GM19193 (cell line): ENCODE data around the gene RRP1.

Experiments used
- POLR2A ChIP-seq: IDR thresholded peaks from 4 replicates; pipeline ENCODE4 v1.6.1; 2011; ENCODE audit not compliant: insufficient read depth, insufficient read length; ENCODE audit errors: extremely low read depth

RRP1 gene

DNA sequence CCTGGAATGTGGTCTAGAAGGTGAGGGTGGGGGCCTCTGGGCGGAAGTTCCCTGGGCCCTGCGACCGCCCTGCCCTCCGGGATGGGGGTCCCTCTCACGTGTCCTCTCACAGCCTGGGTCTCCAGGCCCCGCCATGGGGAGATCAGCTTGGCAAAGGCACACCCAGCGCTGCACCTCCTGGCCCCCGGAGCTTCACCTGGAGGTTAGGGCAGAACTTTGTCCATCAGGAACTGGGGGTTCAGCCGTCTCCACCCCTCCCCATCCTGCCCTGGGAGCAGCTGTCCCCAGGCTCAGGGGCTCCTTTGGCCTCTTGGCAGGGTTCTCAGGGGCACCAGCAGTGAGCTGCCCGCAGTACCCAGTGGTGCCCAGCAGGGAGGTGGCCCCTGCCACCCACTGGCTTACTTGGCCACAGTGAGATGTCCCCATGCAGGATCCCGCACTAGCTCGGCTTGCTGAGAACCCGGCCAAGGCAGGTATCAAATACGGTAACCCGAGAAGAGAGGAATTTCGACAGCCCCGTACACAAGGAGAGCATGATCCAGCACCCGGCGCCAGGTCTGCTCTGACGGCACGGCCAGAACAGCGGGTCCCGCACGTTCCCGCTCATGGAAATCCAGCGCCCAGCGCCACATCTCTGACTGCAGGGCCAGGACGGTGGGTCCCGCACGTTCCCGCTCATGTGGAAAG lies 36.7 kb downstream of the RRP1 start:
- TF ChIP-seq POLR2A, result no peak

DNA sequence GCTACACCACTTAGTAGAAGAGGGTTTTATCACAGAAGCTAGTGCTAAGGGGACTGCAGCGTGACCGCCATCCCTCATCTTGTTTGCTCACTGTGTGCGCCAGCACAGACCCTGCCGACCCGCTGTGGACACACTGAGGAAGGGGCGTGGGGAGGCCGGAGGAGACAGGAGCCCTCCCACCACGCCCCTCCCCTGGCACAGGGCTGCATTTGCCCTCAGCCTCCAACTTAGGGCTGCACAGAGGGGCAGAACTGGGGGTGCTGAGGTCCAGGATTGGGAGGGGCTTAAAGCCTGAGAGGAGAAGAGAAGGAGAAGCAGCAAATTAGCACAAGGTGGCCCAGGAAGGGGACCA lies 37.2 kb downstream of the RRP1 start:
- TF ChIP-seq POLR2A, result no peak

DNA sequence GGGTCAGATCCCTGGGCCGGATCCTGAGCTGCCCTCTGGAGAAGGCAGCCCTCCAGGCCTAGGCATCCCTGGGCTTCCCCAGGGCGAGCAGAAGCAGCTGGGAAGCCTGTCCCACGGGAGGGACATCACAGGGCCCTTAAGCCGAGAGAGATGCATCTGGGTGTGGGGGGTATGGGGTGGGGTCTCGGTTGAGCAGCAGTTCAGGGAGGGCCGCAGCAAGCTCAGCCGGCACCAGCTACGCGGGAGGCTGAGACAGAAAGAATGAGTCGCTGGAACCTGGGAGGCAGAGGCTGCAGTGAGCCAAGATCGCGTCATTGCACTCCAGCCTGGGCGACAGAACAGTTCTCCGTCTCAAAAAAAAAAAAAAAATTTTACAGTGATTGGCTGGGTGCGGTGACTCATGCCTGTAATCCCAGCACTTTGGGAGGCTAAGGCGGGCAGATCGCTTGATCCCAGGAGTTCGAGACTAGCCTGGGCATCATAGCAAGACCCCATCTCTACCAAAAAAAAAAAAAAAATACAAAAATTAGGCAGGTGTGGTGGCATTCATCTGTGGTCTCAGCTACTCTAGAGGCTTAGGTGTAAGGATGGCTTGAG lies 37.7 kb downstream of the RRP1 start:
- no peak for TF ChIP-seq POLR2A

DNA sequence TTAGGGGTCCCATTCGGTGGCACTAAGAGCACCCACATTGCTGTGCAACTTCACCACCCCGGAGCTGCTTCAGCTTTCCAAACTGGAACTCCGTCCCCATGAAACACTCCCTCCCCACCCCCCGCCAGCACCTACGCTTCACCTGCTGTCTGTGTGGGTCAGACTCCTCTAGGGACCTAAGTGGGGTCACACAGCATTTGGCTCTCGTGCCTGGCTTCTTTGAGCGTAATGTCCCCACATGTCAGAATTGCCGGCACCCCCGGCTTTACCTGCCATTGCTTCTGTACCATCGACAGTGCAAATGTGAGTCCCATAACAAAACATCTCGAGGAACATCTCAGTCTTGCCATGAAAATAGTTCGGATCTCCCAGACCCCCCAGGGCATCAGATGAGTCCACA lies 39.8 kb downstream of the RRP1 start:
- no peak for TF ChIP-seq POLR2A

DNA sequence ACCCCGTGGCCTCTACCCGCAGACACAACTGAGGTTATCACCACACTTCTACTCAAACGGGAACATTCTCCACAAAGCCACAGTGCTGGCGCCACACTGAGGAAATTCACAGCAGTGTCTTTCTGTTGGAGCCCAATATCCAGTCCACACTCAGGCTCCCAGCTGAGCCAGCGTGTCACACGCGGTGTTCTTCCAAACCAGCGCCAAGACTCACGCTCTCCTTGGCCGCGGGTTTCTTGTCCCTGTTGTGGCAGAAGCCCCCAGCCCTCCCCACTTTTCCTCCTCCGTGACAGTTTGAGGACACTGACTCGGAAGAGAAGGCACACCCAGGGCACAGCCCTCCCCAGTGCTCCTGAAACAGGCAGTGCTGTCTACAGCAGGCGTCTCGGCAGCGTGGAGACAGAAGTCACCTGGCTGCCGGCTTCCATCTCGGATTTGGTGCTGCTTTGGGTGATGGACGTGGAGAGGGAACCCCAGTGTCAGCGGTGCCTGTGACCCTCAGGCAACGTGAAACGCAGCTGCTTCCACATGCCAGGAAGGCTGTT lies 40.3 kb downstream of the RRP1 start:
- no peak for TF ChIP-seq POLR2A

DNA sequence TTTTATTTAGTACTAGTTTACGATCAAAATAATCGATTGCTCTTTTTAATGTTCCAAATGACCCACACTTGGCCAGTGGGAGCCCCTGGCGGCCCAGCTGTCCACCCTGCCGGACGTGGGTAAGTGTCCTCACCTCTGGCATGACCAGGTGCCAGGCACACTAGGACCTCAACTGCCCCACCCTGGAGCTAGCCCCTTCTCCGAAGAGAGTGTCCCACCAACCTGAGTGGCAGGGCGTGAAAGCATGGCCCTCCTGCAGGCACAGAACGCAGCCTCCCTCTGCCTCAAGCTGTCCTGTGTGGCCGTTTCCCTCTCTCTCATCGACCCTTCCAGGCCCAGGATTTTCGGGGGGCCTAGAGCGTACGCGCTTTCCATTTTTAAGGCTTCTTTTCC lies 42.8 kb downstream of the RRP1 start:
- no peak for TF ChIP-seq POLR2A

DNA sequence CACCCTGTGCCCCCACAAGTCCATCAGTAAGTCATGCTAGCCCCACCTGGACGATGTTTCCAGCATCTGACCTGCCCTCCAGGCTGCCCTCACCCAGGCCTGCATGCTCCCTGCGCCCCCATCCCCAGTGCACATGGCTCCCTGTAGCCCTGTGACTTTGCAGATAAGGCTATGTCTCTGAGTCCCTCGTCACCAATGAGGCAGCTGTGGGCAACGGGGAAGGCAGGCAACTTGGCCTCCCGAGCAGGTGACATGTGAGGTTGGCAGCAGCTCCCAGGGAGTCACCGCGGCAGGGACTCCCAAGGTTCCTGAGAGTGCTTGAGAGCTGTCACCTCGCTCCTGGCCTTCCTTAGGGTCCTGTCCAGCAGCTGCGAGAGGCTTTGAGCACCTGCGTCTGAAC lies 43.3 kb downstream of the RRP1 start:
- TF ChIP-seq POLR2A, result no peak

DNA sequence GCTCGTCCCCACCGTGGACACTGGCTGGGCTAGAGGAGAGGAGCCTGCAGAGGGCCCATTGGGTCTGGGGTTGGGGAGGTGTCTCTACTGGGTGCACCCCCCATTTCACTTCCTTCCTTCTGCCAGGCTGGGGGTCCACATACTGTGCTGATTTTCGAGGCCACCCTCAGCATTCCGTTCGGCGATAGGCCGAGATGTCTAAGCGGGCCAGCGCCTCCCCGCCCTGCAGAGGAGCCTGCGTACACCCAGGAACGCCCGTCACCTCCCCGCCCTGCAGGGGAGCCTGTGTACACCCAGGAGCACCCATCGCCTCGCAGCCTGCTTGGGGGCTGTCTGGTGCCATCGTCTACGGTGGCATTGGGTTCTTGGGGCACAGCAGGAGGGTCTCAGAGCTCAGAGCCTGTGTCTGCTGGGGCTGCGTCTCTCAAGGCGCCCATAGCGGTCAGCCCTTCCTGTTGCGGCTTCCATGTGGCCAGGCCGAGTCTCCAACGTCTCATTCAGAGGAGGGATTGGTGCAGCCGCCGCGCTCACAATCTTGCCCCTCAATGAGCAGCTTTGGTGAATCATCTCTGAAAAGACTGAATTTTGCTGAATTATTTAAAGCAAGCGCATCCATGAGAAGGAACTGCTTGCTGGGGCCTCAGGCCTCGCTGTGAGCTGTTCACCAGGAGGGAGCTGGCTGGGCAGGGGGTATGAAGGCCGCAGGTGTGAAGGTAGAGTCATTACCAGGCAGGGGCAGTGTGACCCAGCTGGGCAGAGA lies 44.9 kb downstream of the RRP1 start:
- TF ChIP-seq POLR2A, result no peak

DNA sequence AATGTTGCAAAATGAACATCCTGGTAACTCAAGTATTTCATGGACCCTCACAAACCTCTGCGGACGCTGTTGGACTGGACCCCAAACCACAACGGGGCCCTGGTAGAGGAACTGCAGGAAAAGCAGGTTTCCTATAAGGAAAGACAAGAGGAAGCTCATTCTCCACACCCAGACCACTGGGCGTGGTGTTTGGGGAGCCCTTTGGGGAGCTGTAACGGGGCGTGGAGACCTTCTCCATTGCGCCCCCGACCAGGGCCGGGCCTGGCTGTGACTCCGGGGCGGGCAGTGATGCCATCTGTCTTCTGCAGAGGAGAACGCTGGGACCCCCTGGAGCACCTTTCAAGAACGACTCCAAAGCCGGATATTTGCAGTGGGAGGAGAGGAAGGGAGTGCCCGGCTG lies 45.7 kb downstream of the RRP1 start:
- TF ChIP-seq POLR2A, result no peak

DNA sequence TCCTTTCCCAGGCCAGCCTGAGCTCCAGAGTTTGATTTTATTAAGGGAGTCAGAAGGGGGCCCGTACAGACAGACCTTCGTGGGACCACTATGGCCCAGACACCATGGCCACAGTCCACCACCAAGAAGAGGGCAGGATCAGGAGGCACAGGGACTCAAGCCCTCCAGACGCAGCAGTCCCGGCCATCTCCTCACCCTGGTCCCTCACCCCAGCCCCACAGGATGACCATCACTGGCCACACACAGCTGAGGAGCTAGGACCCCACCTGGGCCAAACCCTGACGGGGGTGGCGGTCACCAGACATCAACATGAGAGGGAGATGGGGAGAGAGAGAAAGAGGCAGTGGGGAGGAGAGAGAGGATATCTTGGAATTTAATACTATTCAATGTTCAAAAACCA lies 46.5 kb downstream of the RRP1 start:
- no peak for TF ChIP-seq POLR2A

DNA sequence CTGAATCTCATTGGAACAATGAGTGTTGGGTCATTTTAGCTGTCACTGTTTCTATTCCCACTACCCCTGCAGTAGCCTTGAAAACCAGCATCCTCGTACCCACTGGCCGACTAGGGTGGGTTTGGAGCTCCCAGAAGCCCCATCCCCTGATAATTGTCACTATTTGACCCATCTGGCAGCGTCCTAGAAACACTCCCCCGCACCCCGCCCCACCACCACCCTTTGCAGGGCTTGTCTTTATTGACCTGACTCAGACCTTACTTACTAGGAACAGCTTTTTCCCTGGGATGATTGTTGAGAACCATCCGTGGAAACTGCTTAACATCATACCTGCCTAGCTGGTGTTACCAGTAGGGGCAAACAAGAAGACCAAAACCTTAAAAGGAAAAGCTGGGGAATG lies 47.2 kb downstream of the RRP1 start:
- no peak for TF ChIP-seq POLR2A

DNA sequence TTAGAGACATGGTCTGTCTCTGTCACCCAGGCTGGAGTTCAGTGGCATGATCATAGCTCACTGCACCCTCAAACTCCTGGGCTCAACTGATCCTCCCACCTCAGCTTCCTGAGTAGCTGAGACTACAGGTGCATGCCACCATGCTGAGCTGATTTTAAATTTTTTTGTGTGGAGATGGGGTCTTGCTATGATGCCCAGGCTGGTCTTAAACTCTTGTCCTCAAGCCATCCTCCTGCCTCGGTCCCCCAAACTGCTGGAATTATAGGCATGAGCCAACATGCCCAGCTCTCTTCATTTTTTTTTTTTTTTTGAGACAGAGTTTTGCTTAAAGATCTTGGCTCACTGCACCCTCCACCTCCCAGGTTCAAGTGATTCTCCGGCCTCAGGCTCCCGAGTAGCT lies 50.9 kb downstream of the RRP1 start:
- no peak for TF ChIP-seq POLR2A

DNA sequence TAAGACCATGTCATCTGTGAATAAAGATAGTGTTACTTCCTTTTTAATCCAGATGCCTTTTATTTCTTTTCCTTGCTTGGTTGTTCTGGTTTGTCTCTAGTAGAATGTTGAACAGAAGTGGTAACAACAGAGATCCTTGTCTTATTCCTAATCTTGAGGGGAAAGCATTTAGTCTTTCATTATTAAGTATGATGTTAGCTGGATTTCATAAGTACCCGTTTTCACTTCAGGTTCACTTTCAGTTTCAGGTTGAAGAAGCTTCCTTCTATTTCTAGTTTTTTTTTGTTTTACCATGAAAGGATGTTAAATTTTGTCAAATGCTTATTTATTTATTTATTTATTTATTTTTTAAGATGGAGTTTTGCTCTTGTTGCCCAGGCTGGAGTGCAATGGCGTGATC lies 53.4 kb downstream of the RRP1 start:
- TF ChIP-seq POLR2A, result no peak

DNA sequence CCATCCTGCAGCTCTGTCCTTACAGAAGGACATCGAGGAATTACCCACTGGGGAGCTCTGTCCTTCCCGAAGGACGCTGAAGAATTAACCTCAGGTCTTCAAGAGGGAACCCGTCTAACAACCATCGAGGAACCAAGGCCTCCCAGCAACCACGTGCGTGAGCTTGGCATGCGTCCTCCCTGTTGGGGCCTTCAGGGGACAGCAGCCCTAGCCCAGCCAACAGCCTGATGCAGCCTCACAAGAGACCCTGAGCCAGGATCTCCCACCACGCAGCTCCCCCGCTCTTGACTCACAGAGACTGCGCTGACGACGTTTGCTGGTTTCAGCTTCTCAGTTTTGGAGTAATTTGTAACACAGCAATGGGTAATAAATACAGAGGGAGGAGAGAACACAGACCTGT lies 56.0 kb downstream of the RRP1 start:
- TF ChIP-seq POLR2A, result no peak

DNA sequence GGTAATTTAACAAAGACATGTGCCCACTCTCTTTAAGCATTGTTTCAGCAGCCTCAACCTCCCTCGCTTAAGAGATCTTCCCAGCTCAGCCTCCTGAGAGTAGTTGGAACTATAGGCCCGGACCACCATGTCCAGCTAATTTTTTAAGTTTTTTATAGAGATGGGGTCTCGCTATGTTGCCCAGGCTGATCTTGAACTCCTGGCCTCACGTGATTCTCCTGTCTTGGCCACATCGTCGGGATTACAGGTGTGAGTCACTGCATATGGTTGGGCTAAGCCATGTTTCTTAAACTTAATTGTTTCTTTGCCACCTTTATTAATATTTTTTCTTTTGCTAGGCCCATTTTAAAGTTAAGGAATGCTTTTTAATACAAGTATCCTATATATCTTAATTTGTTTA lies 57.1 kb downstream of the RRP1 start:
- no peak for TF ChIP-seq POLR2A

DNA sequence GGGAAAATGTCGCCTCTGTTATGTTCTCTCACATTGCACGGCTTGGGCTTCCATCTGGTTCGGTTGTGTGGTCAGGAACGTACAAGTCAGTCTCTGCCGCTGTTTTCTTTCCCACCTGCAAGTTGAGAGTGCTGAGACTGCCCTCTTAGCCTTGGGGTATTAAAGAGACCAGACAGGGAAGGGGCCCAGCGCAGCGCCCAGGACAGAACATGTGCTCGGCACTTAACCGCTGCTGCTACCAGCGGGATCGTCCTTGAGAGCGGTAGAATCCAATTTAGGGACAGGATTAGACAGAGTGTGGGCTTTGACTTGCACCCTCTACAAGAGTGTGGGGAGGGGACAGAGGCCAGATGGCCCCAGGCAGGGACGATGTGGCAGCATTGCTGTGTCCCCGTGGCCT lies 57.9 kb downstream of the RRP1 start:
- TF ChIP-seq POLR2A, result no peak
